ENCODE data around the gene MRTFA. TPM values are rescaled to one million over a fixed set of nuclear protein-coding genes. Genes with fewer than 3 reads are reported as not detected.
A peak's percentile ranks its signal among the peaks of the same experiment; 100 is the strongest.

The MRTFA gene
- total RNA-seq, 4 donors from 2014 or later, result 81.6 to 109 (median 94.5) TPM

DNA sequence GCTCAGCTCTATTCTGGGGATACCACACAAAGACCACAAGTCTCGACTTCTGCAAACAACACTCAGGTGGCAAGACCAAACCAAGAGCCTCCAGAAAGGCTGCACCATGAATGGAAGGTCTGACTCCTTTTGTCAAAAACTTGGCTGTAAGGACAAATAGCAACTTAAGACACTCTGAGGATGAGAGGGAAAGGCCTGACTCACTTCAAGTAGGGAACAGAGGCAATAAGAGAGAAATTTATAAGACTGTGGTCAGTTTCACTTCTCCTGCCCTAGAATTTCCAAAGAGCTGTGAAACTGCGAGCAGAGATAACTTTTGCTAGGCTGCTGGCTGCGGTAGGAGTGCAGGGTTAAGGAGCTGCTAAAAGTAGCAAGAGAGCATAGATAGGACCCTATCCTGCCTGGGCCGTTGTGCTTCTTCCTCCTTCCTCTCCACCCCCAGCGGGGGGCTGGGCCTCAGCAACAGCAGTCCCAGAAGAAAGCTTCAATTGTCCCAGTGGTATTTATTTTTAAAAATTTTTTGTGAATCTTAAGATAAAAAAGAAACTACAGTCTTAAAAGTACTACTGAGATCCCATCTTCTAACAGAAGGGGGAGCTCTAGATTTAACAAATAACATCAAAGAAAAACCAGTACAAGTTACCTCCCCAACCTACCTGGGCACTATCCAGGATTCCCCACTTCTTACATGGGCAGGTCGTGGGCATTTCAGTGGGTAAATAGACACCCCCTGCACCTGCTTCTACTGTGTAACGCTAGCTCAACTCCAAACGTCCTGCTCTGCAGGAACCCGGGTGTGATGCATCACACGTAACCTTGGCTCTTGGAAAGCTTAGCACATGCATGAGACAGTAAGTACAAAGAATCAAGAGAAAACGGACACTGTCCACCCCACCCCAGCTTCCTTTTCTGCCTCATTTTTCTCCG, 199.8 kb downstream of the MRTFA start:
- WGBS, result 21% methylated on average over 12 of the region's 12 CpGs
- Histone ChIP-seq H3K9me3 (no peaks in the 10 kb centered on the region), H3K36me3 (peaks cover 8% of the 10 kb centered on the region), H3K4me3 (no peak overlapping the region), H3K27me3 (no peaks in the 10 kb centered on the region), H3K4me1 (peaks cover 31% of the 10 kb centered on the region), H3K27ac (peak overlapping the region; percentile 6)
- TF ChIP-seq EP300 (IDR thresholded peaks at IDR 0.05), result no peak
- no peak for TF ChIP-seq POLR2AphosphoS5 (IDR thresholded peaks at IDR 0.05)
- TF ChIP-seq CTCF (IDR thresholded peaks at IDR 0.05), result peak; percentile 42 to 68
- no peak for TF ChIP-seq POLR2A (IDR thresholded peaks at IDR 0.05)
- DNase-seq (ENCODE audit: low spot score in 2 of 2), result no peak

DNA sequence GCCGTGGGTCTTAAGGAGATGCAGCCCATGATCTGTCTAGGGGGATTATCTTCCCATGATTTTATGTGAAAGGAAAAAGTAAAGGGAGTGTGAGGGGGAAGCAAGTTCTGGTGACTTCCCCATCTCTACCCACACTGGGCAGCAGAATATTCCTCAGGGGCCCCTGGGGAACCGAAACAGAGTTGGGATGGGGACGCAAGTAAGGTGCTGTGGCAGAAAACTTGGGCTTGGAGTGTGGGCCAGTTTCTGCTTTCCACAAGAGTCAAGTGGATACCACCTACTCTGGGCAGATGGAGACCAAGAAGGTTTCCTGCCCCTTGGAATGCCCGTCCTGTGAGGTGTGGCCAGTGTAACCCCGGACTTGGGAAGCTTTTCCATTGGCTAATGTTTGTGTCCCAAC, 201.8 kb downstream of the MRTFA start:
- peaks cover 24% of the 10 kb centered on the region for H3K36me3 ChIP-seq
- TF ChIP-seq POLR2A (IDR thresholded peaks at IDR 0.05) (no peak), CTCF (IDR thresholded peaks at IDR 0.05) (no peak), POLR2AphosphoS5 (IDR thresholded peaks at IDR 0.05) (no peak), EP300 (IDR thresholded peaks at IDR 0.05) (no peak)
- H3K9me3 ChIP-seq, result no peaks in the 10 kb centered on the region
- DNase-seq (ENCODE audit: low spot score in 2 of 2), result no peak
- peaks cover 16% of the 10 kb centered on the region for H3K4me1 ChIP-seq
- no peaks in the 10 kb centered on the region for H3K27me3 ChIP-seq
- H3K4me3 ChIP-seq, result no peak overlapping the region
- no peak overlapping the region for H3K27ac ChIP-seq
- 94% methylated on average over 5 of the region's 5 CpGs for WGBS

DNA sequence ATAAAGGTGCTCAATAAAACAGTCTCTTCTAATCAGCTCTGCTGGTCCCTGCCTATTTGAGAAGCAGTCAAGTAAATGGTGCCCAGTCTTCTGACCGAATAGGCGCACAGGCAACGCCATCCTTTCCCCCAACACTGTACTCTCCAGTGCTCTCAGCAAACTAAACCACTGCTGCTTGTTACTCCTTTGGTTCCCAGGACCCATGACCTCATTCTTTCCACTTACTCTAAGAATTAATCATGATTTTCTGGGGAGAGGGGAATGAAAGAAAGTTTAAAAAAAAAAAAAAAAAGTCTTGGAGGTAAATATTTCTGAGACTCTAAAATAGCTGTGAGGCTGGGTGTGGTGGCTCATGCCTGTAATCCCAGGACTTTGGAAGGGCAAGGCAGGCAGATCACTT, 202.4 kb downstream of the MRTFA start:
- no peaks in the 10 kb centered on the region for H3K27me3 ChIP-seq
- peaks cover 16% of the 10 kb centered on the region for H3K4me1 ChIP-seq
- 88% methylated on average over 3 of the region's 3 CpGs for WGBS
- TF ChIP-seq POLR2AphosphoS5 (IDR thresholded peaks at IDR 0.05) (no peak), POLR2A (IDR thresholded peaks at IDR 0.05) (no peak), CTCF (IDR thresholded peaks at IDR 0.05) (no peak), EP300 (IDR thresholded peaks at IDR 0.05) (no peak)
- DNase-seq (ENCODE audit: low spot score in 2 of 2), result no peak
- no peaks in the 10 kb centered on the region for H3K9me3 ChIP-seq
- H3K4me3 ChIP-seq, result no peak overlapping the region
- no peak overlapping the region for H3K27ac ChIP-seq
- H3K36me3 ChIP-seq, result peaks cover 30% of the 10 kb centered on the region

GRCh38 chr22:40433416-40434090, 203.0 kb downstream of the MRTFA start:
- no peak for TF ChIP-seq POLR2AphosphoS5 (IDR thresholded peaks at IDR 0.05)
- no peak for TF ChIP-seq EP300 (IDR thresholded peaks at IDR 0.05)
- Histone ChIP-seq H3K27me3 (no peaks in the 10 kb centered on the region), H3K27ac (no peak overlapping the region), H3K9me3 (no peaks in the 10 kb centered on the region), H3K4me3 (no peak overlapping the region), H3K36me3 (peaks cover 36% of the 10 kb centered on the region), H3K4me1 (peaks cover 16% of the 10 kb centered on the region)
- WGBS, result 65% methylated on average over 3 of the region's 3 CpGs
- DNase-seq (ENCODE audit: low spot score in 2 of 2), result no peak

- Histone ChIP-seq H3K36me3 (peaks cover 45% of the 10 kb centered on the region), H3K27me3 (no peaks in the 10 kb centered on the region), H3K4me1 (peaks cover 16% of the 10 kb centered on the region), H3K4me3 (no peak overlapping the region), H3K9me3 (no peaks in the 10 kb centered on the region), H3K27ac (no peak overlapping the region)
- no peak for DNase-seq (ENCODE audit: low spot score in 2 of 2)
- TF ChIP-seq CTCF (IDR thresholded peaks at IDR 0.05) (no peak), POLR2A (IDR thresholded peaks at IDR 0.05) (no peak), EP300 (IDR thresholded peaks at IDR 0.05) (no peak), POLR2AphosphoS5 (IDR thresholded peaks at IDR 0.05) (no peak)
- WGBS, result 100% methylated on average over 2 of the region's 2 CpGs
These were observed 203.9 kb downstream of the MRTFA start for GRCh38 chr22:40432625-40433024.
